HG02588 (cell line): Measurements from ENCODE around the gene WIPF3.
"Not testable (repeated sequence)": the region's sequence is repeated elsewhere in the genome, so short reads cannot be mapped to it uniquely, and the experiment has no call there.

Experiments
- ATAC-seq: cut with Tn5 transposase; IDR thresholded peaks from one replicate; pipeline ENCODE4 v1.9.1; 2021; ENCODE audit warnings: mild to moderate bottlenecking, moderate library complexity; ENCODE audit not compliant: unreplicated experiment

Gene WIPF3

DNA sequence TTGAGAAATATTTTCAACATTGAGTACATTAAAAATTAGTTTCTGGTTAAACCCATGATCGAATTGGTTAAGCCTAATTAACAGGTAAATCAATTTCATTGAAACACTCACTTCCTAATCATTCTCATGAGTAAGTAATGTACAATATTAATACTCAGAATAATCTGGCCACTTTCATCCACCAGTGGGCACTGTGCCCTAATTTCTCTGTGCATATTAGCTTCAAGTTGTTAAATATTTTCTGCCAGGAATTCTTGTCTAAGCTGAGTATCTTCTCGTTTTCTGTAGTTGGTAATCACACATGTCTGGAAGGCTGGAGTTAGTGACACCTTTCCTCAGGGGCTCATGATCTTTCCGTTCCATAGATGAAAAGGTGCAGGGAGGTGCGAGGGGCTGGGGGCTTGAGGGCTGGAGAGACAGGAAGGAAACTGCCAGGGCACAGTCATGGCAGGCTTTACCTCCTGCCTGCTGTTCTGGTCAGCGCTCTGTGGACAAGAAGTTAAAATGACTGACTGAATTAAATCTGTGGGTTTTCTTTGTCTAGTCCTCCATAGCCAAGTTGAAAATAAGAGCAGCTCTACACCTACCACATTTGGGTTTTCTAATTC, 71.9 kb downstream of the WIPF3 start:
- no peak for ATAC-seq

- ATAC-seq: no peak
These were observed 73.3 kb downstream of the WIPF3 start for GRCh38 chr7:29879609-29880008.

GRCh38 chr7:29881724-29882123, 75.4 kb downstream of the WIPF3 start:
- ATAC-seq: no peak

GRCh38 chr7:29882481-29882880, 76.2 kb downstream of the WIPF3 start:
- ATAC-seq: no peak

DNA sequence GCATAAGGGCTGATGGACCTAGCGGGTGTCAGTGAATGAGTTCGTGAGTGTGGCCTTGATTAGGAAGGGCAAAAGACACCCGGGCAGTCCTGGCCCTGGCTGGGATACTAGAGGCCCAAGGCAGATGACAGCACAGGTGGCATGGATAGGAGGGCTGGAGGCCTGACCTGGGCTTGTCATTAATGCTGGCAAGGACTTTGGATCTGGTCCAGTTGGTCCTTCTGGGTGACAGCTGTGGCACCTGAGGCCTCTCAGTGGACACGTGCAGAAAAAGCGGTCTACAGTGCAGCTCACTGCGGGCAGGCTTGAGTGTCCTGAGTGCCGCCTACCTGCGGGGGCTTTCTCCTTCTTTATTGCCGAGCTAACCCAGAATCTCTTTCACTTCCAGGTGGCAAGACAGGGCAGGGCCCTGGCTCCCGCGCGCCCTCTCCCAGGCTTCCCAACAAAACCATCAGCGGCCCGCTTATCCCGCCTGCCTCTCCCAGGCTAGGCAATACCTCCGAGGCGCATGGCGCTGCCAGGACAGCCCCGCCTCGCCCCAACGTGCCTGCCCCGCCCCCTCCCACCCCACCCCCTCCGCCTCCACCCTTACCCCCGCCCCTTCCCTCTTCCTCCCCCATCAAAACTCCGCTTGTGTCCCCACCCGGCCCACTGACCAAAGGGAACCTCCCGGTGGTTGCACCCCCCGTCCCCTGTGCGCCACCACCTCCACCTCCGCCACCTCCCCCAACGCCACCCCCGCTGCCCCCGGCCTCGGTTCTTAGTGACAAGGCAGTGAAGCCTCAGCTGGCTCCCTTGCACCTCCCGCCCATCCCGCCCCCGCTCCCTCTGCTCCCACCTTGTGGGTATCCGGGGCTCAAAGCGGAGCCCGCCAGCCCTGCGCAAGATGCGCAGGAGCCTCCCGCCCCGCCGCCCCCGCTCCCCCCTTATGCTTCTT, 77.4 kb downstream of the WIPF3 start:
- no peak for ATAC-seq

DNA sequence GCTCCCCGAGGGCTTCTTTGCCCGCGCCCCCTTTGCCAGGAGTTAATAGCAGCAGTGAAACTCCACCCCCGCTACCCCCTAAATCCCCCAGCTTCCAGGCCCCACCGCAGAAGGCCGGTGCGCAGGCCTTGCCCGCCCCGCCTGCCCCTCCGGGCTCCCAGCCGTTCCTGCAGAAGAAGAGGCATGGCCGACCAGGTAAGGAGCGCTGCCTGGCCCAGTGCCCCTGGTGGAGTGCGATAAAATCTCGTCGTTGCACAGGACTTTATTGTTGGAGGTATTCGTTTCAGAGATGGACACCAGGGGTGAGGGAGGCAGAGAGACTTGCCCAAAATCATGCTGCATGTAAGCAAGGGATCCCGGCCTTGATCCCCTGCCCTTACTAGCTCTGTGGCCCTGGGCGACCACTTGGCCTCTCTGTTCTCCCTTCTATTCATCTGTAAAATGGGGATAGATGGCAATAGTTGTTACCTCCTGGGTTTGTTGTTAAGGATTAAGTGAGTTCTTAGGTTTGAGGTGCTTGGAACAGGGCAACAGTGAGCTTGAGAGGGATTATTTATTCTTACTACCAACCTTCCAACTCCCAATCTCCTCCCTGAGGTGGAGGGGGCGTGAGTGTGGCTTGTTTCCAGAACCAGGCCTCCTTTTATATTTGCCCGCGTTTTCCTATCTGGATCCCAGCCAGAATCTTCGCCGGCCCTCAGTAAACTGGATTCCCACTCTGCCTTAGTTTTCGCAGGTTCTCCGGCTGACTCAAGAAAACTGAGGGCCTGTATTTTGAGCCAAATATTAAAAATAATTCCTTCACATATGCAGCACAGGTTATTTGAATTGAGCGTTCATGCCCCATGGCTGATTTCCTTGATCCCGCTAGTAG, 78.3 kb downstream of the WIPF3 start:
- ATAC-seq: no peak

- no peak for ATAC-seq
These were observed 79.3 kb downstream of the WIPF3 start for GRCh38 chr7:29885626-29886025.

DNA sequence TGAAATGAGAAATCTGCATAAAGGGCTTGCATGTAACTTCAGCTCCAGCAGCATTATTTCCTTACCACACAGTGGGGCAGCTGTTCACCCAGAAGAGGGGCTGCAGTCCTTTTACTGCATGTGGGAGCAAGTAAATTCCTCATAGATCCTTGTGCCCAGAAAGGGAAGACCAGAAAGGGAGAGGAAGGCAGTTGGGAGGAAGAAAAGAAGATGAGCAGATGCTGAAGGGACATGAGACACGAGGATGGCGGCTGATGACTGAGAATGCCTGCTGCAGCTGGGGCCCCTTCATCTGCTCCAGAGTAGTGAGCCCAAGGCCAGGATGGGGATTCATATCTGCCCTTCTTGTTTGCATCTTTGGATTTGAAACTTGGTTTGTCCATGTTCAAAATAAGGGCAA, 80.5 kb downstream of the WIPF3 start:
- ATAC-seq: no peak

DNA sequence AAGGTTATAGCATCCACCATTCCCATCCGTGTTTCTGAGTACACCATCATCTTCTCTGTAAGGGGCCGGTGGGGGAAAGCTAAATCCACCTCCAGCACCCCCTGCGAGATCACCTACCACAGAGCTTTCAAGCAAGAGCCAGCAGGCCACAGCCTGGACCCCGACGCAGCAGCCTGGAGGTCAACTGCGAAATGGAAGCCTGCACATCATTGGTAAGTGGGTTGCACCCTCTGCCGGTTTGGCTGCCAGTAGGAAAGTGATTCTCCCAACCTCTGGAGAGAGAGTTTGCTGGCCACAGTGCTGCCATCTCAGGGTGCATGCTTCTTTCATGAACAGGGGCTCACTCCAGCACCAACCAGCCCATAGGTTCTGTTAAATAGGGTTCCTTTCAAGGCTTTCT, 81.7 kb downstream of the WIPF3 start:
- ATAC-seq: no peak

DNA sequence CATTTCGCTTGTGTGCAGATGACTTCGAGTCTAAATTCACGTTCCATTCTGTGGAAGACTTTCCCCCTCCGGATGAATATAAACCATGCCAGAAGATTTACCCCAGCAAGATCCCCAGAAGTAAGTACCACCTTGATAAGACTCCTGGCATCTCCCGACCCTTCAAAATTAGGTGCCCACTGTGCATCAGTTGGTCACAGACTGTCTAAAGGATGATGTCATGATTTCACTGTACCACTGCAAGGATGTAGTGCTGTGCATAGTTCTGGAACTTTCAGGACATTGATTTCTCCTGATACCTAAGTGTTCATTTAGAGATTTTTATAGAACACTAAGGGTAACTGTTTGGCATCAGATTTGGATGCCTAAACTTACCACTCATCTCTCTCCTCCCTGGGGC, 83.0 kb downstream of the WIPF3 start:
- ATAC-seq: no peak

DNA sequence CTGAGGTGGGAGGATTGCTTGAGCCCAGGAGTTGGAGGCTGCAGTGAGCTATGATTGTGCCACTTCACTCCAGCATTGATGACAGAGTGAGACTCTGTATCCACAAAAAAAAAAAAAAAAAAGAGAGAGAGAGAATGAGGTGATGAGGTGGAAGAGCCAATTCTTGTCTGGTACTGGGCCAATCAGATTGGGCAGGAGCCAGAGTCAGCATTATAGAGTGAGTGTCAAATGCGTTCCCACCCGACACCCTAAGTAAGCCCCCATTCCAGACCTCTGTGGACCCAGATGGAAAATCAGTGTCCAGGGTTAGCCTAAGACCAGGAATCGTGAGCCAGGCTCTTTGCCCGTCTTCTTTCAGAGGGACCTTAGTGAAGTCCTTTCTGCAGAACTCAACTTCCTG, 83.9 kb downstream of the WIPF3 start:
- ATAC-seq: no peak

DNA sequence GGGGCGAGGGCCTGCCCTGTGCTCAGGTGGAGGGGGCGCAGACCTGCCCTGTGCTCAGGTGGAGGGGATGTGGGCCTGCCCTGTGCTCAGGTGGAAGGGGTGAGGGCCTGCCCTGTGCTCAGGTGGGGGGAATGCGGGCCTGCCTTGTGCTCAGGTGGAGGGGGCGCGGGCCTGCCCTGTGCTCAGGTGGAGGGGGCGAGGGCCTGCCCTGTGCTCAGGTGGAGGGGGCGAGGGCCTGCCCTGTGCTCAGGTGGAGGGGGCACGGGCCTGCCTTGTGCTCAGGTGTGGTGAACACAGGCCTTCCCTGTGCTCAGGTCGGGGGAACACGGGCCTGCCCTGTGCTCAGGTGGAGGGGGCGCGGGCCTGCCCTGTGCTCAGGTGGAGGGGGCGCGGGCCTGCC, 84.5 kb downstream of the WIPF3 start:
- not testable (repeated sequence) for ATAC-seq

- ATAC-seq: no peak
These were observed 85.5 kb downstream of the WIPF3 start for GRCh38 chr7:29891766-29892165.

- ATAC-seq: no peak
These were observed 85.9 kb downstream of the WIPF3 start for GRCh38 chr7:29892231-29892630.

GRCh38 chr7:29893351-29893965, 87.2 kb downstream of the WIPF3 start:
- ATAC-seq: no peak

DNA sequence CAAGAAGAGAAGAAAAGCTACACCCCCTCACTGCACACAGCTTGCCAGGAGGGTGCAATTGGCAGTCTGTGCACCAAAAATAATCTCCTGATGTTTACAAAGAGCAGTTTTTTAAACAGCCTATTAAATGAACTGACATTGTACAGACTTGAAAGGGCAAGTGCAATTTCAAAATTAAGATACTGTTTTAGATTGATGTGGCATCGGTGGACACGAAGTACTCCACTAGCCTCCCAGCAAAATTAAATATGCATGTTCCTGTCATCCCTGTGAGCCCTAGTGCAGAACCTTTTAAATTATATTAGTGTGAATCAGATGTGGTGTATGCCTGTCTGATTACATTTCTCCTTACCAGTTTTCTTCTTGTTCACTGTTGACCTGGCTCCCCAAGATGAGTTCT, 87.9 kb downstream of the WIPF3 start:
- no peak for ATAC-seq

DNA sequence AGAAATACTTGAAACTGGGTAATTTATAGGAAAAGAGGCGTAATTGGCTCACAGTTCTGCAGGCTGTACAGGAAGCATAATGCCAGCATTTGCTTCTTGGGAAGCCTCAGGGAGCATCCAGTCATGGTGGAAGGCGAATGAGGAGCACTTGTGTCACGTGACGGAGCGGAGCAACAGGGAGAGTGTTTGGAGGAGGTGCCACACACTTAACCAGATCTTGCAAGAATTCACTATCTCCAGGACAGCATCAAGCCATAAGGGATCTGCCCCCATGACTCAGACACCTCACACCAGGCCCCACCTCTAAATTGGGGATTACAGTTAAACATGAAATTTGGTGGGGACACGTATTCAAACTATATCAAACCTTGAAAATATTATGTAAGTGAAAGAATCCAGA, 89.3 kb downstream of the WIPF3 start:
- ATAC-seq: no peak

GRCh38 chr7:29896685-29897411, 90.5 kb downstream of the WIPF3 start:
- ATAC-seq: no peak

DNA sequence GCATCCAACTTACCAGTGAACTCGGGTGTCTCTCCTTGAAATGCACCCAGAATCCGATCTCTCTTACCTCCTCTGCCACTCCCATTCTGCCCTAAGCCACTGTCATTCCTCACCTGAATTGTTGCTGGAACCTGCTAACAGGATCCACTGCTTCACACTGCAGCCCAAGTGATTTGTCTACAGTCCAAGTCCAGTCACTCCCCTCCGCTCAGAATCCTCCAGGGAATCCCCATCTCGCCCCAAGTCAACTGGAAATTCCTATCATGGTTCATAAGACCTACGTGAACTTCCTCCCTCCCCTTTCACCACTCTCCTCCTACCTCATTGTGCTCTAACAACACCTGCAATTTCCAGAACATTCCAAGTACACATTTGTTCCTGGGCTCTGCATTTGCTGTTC, 92.0 kb downstream of the WIPF3 start:
- no peak for ATAC-seq

DNA sequence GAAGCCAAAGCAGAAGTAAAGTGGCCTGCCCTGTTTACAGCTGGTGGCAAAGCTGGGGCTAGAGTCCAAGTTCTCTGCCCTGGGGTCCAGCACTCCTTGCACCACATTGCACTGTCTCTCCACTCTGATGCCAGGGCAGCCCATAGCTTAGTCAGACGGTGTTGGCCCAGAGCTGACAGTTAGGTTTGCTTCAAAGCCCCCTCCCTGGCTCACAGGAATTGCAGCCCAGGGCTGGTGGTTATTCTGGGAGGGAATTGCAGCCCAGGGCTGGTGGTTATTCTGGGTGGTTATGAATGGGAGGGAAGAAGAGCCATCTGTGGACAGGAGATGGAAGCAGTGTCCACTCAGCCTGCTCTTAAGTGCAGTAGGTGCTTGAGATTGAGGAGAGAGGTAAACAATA, 94.4 kb downstream of the WIPF3 start:
- no peak for ATAC-seq
